Esophagus squamous epithelium (tissue), 4 donors: ENCODE results near the gene ZFYVE26.

Experiments
- POLR2A ChIP-seq, 4 donors: fragments of 450-650 bp; IDR thresholded peaks; one replicate each; pipeline ENCODE4 v1.6.1; 2017; ENCODE audit warnings: antibody characterized with exemption in 4 of 4, mild to moderate bottlenecking in 4 of 4, moderate library complexity in 3 of 4
- TF ChIP-seq, protein P1 (sequence below), 6 experiments: fragments of 450-650 bp in 4 of 6; fragments of 200-600 bp in 2 of 6; sonication (generic) in 2 of 6; IDR thresholded peaks; one replicate each; pipeline ENCODE4 v1.5.1; 2016 to 2019; ENCODE audit warnings: antibody characterized with exemption in 6 of 6, mild to moderate bottlenecking in 4 of 6, moderate library complexity in 4 of 6

- TF ChIP-seq, protein P1, sequence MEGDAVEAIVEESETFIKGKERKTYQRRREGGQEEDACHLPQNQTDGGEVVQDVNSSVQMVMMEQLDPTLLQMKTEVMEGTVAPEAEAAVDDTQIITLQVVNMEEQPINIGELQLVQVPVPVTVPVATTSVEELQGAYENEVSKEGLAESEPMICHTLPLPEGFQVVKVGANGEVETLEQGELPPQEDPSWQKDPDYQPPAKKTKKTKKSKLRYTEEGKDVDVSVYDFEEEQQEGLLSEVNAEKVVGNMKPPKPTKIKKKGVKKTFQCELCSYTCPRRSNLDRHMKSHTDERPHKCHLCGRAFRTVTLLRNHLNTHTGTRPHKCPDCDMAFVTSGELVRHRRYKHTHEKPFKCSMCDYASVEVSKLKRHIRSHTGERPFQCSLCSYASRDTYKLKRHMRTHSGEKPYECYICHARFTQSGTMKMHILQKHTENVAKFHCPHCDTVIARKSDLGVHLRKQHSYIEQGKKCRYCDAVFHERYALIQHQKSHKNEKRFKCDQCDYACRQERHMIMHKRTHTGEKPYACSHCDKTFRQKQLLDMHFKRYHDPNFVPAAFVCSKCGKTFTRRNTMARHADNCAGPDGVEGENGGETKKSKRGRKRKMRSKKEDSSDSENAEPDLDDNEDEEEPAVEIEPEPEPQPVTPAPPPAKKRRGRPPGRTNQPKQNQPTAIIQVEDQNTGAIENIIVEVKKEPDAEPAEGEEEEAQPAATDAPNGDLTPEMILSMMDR (IDR thresholded peaks at IDR 0.05), result no peak
- TF ChIP-seq POLR2A (IDR thresholded peaks at IDR 0.05), result no peak
Observed at GRCh38 chr14:67718265-67718664, 98.1 kb downstream of the ZFYVE26 start.
